Activated naive CD4-positive, alpha-beta T cell treated with anti-CD3 and anti-CD28 coated beads, Interleukin-2, amount 50 U/mL, for 16 hours (primary cell): ENCODE measurements around the gene GNG7.
A peak's percentile ranks its signal among the peaks of the same experiment; 100 is the strongest.
"Not testable (repeated sequence)": the region's sequence is repeated elsewhere in the genome, so short reads cannot be mapped to it uniquely, and the experiment has no call there.

Experiments
- DNase-seq: peaks from one replicate; pipeline ENCODE4 v3.0.0-alpha.2; 2020

Gene GNG7

GRCh38 chr19:2527686-2528085, 174.8 kb downstream of the GNG7 start:
- DNase-seq = no peak

- no peak for DNase-seq
Measured at GRCh38 chr19:2527171-2527570, 175.3 kb downstream of the GNG7 start.

- no peak for DNase-seq
Measured at GRCh38 chr19:2524840-2525723, 177.4 kb downstream of the GNG7 start.

GRCh38 chr19:2524361-2524839, 178.1 kb downstream of the GNG7 start:
- no peak for DNase-seq

- DNase-seq = no peak
Measured at GRCh38 chr19:2523630-2524311, 178.7 kb downstream of the GNG7 start.

- no peak for DNase-seq
Measured at GRCh38 chr19:2519482-2519881, 183.0 kb downstream of the GNG7 start.

- DNase-seq = not testable (repeated sequence)
Measured at GRCh38 chr19:2518856-2519255, 183.6 kb downstream of the GNG7 start.

GRCh38 chr19:2517881-2518601, 184.5 kb downstream of the GNG7 start:
- DNase-seq = no peak

- DNase-seq = no peak
Measured at GRCh38 chr19:2516727-2517126, 185.8 kb downstream of the GNG7 start.

- no peak for DNase-seq
Measured at GRCh38 chr19:2514981-2515518, 187.4 kb downstream of the GNG7 start.

GRCh38 chr19:2512523-2513431, 189.7 kb downstream of the GNG7 start:
- no peak for DNase-seq

- no peak for DNase-seq
Measured at GRCh38 chr19:2511991-2512390, 190.5 kb downstream of the GNG7 start.

GRCh38 chr19:2511570-2511969, 190.9 kb downstream of the GNG7 start:
- DNase-seq = no peak

- DNase-seq = no peak
Measured at GRCh38 chr19:2509096-2509495, 193.4 kb downstream of the GNG7 start.

- DNase-seq = no peak
Measured at GRCh38 chr19:2507109-2507508, 195.4 kb downstream of the GNG7 start.

- not testable (repeated sequence) for DNase-seq
Measured at GRCh38 chr19:2506656-2507055, 195.8 kb downstream of the GNG7 start.

- DNase-seq = peak; percentile 56
Measured at GRCh38 chr19:2503521-2504109, 198.9 kb downstream of the GNG7 start.

GRCh38 chr19:2500841-2501261, 201.6 kb downstream of the GNG7 start:
- no peak for DNase-seq

GRCh38 chr19:2500156-2500555, 202.3 kb downstream of the GNG7 start:
- DNase-seq = no peak

- no peak for DNase-seq
Measured at GRCh38 chr19:2497186-2497585, 205.3 kb downstream of the GNG7 start.

GRCh38 chr19:2495651-2496316, 206.7 kb downstream of the GNG7 start:
- DNase-seq = no peak
